GM18873 (cell line): Measurements from ENCODE around the gene OSBPL10.
"Not testable (repeated sequence)": the region's sequence is repeated elsewhere in the genome, so short reads cannot be mapped to it uniquely, and the experiment has no call there.

ENCODE experiments used
- ATAC-seq: cut with Tn5 transposase; IDR thresholded peaks from one replicate; pipeline ENCODE4 v1.9.1; 2021; ENCODE audit warnings: mild to moderate bottlenecking, moderate library complexity, moderate number of reproducible peaks; ENCODE audit not compliant: unreplicated experiment, low FRiP score

OSBPL10 gene

DNA sequence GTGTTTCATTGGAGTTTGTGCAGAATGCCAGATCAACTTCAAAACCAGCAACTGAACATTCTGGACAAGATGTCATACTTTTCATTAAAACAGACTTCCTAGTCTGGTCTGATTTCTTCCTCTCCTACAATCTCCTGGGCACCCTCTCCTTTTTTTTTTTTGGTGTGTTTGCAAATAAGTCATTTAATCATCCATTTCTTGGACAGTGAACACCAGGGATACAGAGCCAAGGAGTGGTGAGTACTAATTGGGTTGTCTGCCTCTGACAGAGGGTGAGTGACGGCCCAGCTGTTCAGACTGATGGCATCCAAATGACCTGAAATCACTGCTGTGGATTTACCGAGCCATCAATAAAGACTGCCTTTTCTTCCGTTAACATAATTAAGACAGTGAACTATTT, 290.3 kb downstream of the OSBPL10 start:
- ATAC-seq, result no peak

DNA sequence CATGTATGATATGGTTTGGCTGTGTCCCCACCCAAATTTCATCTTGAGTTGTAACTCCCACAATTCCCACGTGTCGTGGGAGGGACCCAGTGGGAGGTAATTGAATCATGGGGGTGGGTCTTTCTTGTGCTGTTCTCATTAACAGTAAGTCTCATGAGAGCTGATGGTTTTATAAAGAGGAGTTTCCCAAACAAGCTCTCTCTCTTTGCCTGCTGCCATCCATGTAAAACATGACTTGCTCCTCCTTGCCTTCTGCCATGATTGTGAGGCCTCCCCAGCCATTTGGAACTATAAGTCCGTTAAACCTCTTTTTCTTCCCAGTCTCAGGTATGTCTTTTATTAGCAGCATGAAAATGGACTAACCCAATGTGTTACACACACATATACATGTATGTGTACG, 291.5 kb downstream of the OSBPL10 start:
- ATAC-seq, result not testable (repeated sequence)

DNA sequence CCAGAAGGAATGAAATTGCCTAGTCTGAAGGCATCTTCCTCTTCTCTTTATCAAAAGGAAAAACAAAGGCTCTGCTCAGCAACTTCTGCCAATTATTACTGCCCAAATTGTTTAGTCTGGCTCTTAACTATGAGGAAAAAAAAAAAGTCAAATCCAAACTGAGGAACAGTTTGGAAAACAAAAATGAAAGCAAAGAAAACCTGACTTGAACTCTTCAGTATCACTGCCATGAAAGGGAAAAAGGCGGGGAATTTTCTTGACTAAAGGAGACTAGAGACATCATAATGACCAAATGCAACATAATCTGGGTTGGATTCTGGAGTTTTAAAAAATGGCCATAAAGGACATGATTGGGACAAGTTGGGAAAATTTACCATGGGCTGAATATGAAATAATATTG, 292.1 kb downstream of the OSBPL10 start:
- ATAC-seq, result no peak

DNA sequence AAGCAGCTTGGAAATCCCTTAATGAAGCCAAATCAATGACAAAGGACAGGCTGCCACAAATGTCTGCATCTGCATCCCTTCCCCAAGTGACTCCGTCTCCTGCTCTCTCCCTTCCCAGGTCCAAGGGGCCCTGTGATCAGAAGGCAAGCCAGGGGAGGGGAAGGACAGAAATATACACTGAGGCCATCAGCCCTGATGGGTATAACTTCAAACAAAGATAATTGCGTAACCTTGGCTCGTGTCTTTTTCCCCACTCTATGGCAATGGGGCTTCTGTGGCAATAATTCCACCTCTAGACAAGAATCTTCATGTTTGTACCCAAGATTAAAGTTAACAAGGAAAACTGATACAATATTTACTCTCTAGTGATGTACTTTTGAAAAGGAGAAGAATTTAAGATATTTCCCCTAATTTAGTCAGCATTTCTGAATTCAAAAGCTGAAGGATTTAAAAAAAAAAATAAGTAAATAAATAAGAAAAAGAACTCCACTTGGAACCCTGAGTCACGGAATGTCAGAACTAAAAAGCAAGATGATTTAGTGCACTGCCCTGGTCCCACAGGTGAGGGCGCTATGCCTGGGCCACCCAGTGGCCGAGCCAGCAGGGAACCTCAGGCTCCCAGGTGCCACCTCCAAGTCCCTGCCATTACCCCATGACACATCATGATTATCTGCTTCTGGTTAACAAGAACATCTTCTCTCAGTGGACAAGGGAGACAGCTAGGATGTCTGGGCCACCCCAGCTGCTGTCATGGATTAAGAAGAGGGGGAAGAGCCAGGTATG, 293.9 kb downstream of the OSBPL10 start:
- ATAC-seq, result no peak

DNA sequence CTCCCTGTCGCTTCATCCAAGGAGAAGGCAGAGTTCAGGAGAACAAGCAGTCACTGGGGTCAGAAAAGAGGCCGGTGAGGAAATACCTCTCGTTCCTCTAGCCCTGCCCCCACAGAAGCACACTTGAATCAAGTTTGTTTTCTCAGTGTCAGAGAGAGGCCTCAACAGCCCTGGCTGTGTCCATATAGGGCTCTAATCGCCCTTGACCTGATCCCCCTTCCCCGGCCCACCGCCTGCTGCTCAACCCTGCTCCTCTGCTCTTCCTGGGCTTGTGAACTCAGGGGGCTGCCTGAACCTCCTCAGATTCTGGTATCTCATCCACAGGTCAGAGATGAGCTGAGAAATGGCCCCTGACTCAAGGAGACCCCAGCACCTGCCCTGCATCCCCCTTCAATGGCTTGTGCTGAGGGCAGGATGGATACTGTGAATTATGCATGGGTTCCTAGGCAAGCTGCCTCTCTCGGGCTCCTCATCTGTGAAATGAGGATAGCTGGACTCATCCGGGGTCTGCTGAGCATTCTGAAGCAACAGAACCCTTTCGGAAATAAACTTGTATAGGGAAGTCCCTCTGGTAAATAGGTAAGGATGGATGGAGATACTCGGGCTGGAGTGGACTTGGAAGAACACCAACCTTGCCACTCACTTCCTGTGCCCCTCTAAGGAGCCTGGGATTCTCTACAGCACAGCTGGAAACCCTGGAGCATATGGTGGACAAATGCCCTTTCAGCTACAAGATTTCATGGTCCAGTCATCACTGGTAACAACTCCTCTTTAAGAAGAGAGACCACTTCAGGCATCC, 300.8 kb downstream of the OSBPL10 start:
- no peak for ATAC-seq

DNA sequence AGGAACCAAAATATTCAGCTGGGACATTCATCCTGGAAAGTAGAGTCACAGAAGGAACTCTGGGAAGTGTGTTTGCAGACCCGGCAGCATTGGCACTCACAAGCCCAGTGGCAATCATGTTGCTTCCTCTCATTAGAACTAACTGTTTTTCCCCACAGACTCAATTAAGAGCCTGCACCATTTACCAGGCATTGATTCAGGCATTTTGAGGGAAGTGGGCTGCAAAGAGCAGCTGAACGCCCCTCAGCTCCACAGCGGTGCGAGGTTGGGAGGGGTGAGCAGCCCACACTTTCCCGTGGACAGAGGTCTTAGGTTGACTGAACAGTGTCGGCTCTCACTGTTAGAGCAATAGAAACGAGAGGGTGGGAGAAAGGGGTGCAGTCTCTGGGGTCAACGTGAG, 304.5 kb downstream of the OSBPL10 start:
- ATAC-seq, result no peak

DNA sequence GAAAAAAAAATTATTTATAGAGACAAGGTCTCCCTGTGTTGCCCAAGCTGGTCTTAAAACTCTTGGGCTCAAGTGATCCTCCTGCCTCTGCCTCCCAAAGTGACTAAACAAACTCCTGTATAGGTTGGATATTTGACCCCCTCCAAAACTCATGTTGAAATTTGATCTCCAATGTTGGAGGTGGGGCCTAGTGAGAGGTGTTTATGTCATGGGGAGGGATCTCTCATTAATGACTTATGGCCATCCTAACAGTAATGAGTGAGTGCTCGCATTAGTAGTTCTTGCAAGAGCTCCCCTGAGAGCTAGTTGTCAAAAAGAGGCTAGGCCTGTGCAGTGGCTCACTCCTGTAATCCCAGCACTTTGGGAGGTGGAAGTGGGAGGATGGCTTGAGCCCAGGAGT, 307.1 kb downstream of the OSBPL10 start:
- no peak for ATAC-seq

DNA sequence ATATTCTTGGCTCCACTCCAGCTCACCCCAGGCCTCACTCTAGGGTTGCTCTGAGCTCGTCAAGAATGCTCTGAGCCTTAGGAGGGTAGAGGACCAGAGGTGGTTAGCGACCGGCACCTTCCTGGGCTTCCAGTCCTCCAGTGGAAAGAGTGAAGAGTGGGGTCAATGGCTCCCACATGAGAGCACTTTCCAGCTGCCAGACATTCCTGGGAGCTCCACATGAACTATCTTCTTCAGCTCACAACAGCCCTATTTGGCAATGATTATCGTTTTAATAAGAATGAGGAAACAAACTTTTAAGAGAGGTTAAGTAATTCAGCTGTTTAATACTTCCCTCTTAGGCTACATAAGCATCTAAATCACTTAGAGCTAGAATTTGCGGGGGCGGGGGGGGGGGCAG, 309.1 kb downstream of the OSBPL10 start:
- no peak for ATAC-seq

DNA sequence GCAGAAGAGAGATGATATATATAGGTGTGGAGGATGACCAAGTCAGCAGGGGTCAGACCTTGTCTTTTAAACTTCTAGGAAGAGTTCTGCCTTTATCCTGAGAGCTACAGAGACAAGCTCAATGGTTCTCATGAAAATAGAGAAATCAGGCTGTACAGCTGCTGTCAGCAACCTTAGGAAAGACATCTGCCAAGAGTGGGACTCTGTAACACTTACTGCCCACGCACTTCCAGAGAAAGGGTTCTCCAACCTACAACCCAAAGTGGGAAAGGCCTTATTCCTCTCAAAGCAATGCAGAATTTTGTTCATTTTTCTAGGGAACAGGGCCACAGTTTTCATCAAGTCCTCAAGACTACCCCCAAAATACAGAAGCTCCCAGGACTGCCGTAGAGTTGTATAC, 309.6 kb downstream of the OSBPL10 start:
- ATAC-seq, result no peak

DNA sequence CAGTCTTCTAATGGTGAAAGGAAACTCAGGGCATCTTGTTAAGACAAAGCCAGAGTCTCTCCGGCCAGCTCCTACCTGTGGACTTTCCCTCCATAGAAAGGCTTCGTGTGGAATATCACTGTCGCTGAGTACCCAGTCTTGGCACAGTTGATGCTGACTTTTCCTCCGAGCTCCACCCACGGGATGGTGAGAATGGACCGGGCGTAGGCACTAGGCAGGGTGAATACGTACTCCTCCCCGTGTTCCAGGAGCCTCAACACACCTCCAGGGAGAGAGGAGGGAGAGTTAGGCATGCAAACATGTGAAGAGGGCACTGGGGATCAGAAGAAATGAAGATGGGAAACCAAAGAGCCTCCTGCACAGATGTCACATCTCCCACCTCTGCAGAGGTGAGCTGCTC, 310.3 kb downstream of the OSBPL10 start:
- no peak for ATAC-seq

DNA sequence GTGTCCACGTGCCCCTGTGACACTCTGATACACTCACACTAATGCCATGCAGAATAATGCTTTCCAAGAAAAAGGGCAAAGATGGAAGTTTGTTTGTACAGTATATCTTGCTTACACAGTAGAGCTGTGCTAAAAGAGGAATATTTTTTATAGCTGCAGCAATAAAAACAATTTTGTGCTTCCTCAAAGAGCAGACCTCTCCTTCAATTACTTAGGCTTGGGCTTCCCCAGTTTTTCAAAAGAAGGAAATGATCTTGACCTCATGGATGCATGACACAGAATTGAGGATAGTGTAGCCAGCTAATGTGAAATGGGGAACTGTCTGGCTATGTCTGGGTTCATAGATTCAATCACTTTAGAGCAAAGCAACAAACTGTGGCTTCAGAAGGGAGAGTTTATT, 310.9 kb downstream of the OSBPL10 start:
- no peak for ATAC-seq

DNA sequence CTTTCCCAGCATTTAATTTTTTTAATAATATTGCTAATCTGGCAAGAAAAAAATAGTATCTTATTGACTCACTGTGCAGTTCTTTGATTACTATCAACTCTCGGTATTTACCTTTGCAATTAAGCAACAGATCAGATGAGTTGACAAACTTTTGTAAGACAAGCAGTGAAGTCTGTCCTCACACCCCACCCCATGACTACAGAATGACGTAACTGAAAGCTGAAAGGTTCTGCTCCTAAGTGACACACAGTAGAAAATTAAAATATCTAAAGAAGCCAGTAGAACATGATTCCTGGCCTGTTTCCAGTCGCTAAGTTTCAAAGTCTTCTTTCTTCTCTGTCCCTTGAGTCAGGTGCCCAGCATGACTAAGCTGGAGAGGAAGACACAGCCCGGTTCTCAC, 312.8 kb downstream of the OSBPL10 start:
- no peak for ATAC-seq

DNA sequence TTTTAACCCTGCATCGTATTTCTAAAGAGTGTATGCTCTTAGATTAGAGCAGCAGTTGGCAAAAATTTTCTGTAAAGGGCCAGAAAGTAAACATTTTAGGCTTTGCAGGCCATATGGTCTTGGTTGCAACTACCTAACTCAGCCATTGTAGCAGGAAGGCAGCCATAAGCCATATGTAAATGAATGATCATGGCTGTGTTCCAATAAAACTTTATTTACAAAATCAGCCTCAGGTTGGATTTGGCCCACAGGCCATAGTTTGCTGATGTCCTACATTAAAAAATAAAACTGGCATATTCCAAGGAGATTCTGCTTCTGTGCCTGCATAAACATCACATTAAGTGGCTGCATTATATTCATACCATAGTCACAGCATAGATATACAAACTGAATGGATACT, 313.5 kb downstream of the OSBPL10 start:
- no peak for ATAC-seq

DNA sequence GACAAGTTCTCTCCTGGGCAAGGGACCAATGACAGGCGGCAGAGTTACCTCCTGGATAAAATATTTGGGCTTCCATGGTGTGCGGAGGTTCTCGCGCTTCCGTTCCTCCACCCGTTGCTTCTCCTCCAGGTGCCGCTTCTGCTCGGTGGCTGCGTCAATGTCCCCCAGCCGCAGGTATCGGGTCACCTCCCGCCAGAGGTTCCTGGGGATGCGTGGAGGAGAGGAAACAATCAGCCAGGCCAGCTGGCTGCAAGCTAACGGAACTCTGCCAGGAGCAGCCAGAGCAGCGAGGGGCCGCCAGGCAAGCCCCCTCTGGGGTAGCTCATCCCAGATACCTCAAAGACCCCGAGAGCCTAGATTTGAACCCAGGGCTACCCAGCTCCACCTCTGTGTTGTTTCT, 317.0 kb downstream of the OSBPL10 start:
- ATAC-seq, result no peak

DNA sequence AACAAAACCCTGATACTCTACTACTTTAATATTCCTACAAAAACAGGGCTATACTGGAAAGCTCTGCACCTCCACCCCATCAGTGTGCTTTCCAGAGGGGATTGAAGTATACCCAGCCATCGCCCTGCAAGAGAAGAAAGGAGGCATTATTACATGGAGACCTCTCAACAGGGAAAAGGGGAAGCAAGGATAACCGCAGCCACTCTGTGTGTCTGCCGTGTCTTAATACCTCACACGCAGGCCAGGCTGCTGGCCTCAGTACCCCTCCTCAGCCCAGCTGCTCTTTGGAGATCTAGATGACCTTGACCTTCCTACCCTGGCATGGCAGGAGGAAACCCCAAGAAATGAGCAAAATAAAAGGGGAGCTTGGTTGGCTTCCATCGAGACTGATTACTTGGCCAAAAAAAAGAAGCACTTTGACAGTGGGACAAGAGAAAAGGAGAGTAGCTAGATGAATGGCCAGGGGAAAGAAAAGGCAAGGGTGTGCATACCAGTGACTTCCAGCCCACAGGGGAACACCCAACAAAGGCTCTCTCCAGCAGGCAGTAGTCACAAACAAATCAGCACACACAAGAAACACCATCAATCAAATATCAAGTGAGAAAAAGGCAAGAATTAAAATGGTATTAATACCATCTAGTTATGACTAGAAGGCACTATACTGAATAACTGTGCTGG, 318.9 kb downstream of the OSBPL10 start:
- ATAC-seq, result no peak

DNA sequence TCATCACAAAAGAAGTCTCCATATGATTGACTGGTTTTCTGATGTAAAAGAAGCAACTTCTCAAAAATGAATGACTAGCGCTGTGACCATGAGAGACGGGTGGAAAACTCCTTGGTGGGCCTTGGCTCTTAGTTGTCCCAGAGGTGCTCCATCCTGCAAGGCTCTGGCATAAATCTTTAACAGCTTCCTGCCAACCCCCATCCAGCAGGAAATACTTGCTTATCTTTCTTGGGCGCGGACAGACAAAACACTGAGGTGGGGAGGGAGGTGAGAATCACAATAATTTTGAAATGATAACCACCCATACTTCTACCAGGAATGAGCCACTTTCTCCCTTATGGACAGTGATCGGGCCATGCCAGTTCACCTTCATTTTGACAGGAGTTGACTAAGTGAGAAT, 319.8 kb downstream of the OSBPL10 start:
- ATAC-seq, result no peak

DNA sequence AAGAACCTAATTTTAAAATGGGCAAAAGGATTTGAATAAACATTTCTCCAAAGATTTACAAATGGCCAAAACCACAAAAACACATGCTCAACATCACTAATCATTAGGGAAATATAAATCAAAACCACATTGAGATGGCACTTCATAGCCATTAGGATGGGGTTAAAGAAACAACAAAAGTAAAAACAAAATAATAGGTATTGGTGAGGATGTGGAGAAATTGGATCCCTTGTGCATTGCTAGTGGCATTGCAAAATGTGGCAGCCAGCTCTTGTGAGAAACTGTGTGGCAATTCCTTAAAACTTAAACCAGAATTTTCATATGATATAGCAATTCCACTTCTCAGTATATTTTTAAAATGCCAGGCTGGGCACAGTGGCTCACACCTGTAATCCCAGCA, 321.8 kb downstream of the OSBPL10 start:
- ATAC-seq, result no peak

DNA sequence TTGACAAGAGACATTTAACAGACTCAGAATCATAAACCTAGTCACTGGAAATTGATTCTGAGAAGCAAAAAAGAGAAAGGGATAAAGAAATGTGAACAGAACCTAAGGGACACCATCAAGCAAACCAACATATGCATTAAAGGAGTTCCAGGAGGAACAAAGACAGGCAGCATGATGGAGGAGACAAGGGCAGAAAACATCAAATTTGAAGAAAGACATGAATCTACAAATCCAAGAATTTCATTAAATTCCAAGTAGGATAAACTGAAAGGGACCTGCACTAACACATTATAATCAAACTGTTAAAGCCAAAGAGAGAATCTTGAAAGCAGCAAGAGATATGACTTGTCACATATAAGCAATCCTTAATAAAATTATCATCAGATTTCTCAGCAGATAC, 326.1 kb downstream of the OSBPL10 start:
- no peak for ATAC-seq

DNA sequence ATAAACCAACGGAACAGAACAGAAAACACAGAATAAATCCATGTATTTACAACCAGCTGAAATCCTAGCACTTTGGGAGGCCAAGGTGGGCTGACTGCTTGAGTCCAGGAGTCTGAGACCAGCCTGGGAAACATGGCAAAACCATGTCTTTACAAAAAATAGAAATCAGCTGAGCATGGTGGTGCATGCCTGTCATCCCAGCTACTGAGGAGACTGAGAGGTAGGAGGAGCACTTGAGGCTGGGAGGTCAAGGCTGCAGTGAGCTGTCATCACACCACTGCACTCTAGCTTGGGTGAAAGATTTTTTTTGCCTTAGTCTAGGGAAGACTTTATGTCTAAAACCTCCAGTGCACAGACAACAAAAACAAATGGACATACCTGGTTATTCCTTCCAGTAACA, 327.6 kb downstream of the OSBPL10 start:
- no peak for ATAC-seq

DNA sequence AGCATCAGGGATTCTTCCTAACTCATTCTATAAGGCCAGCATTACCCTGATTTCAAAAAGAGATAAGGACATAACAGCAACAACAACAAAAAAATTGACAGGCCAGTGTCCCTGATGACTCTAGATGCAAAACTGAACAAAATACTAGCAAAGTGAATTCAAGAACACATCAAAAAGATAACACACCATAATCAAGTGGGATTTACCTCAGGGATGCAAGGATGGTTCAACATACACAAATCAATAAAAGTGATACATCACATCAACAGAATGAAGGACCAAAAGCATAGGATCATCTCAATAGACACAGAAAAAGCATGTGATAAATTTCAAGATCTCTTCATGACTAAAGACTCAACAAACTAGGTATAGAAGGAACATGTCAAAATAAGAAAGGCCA, 328.8 kb downstream of the OSBPL10 start:
- no peak for ATAC-seq

DNA sequence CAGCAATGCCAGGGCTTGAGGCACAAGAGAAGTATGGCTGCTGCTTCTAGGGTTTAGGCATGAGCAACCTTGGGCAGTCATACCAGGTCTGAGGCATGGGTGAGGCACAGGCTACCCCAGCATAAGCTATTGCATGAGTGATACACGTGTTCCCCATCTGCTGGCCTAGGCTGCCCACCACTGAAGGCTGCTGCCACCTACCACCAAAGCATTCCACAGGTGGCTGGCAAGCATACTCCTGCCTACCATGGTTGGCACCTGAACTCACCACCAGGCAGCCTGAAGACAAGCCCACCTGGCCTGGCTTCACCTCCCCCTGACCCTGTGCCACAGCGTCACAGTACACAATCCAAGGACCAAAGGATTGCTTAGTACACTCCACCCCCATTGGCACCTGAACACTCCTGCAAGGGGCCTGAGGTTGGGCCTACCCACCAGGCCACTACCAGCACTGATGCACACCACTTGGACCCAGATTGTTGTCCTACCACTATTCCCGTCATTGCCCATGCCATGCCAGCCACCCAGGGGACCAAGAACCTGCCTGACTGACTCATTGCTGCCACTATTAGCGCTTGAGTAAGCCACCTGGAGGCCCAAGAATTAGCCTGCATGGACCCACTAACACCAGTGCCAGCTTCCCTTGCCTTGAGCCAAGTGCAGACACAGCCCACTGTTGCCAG, 332.6 kb downstream of the OSBPL10 start:
- no peak for ATAC-seq
